AG04450 (cell line): ENCODE measurements around the gene DDX49. TPM values are rescaled to one million over a fixed set of nuclear protein-coding genes. Genes with fewer than 3 reads are reported as not detected.

ENCODE experiments used
- CTCF ChIA-PET: fragments of 300-600, 350-600 bp; formaldehyde crosslinking; extraction: SDS; loops from one replicate; lab custom pipeline; 2022; ENCODE audit warnings: antibody characterized with exemption, inconsistent platforms; lab: Charles Lee
- POLR2A ChIA-PET: fragments of 350-600 bp; formaldehyde crosslinking; extraction: SDS; loops from one replicate; lab custom pipeline; 2021; ENCODE audit warnings: antibody characterized with exemption, inconsistent platforms; lab: Yijun Ruan, JAX
- DNase-seq: peaks from one replicate; pipeline ENCODE4 v3.0.0-alpha.2; 2011; ENCODE audit warnings: low read depth, low spot score
- H3K27ac ChIP-seq: one replicate; pipeline ENCODE4 v1.5.1; 2012; ENCODE audit warnings: low read depth, low read length, control low read depth
- H3K27me3 ChIP-seq: one replicate; pipeline ENCODE4 v1.6.0; 2012; ENCODE audit warnings: low read length; ENCODE audit not compliant: control insufficient read depth, insufficient read depth
- H3K4me3 ChIP-seq: 2 replicates; pipeline ENCODE4 v1.5.1; 2011; ENCODE audit warnings: mild to moderate bottlenecking, low read depth, low read length, control low read depth
- H3K9me3 ChIP-seq: 2 replicates; pipeline ENCODE4 v1.5.1; 2012; ENCODE audit warnings: low read length; ENCODE audit not compliant: control insufficient read depth, insufficient read depth
- CTCF ChIP-seq: IDR thresholded peaks from 2 replicates; pipeline ENCODE4 v1.5.1; 2011; ENCODE audit warnings: low read depth, low read length, control low read depth, inconsistent platforms
- polyA plus RNA-seq: library from polyadenylated mRNA; depleted of rRNA; stranded (reverse); fragments of >200 nt; gene quantifications from 2 replicates; pipeline ENCODE4 v1.2.3, GENCODE V29; 2011

DDX49 gene
- polyA plus RNA-seq, 1 experiment, result 30.7 TPM

DNA sequence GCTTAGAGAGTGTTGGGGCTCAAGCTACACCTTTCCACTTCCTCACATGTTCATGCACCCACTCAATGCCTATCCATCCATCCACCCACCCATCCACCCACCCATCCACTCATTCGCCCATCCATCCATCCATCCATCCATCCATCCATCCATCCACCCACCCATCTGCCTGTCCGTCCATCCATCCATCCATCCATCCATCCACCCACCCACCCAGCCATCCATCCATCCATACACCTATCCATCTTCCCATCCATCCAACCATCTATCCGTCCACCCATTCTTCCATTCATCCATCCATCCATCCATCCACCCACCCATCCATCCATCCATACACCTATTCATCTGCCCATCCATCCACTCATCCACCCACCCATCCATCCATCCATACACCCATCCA is 34.6 kb downstream of the DDX49 start:
- no peaks in the 10 kb centered on the region for H3K9me3 ChIP-seq
- no peaks in the 10 kb centered on the region for H3K27me3 ChIP-seq
- no peak overlapping the region for H3K4me3 ChIP-seq
- TF ChIP-seq CTCF, result no peak
- no peak for DNase-seq
- POLR2A ChIA-PET, result no interaction called here
- no peak overlapping the region for H3K27ac ChIP-seq
- CTCF ChIA-PET, result no interaction called here

DNA sequence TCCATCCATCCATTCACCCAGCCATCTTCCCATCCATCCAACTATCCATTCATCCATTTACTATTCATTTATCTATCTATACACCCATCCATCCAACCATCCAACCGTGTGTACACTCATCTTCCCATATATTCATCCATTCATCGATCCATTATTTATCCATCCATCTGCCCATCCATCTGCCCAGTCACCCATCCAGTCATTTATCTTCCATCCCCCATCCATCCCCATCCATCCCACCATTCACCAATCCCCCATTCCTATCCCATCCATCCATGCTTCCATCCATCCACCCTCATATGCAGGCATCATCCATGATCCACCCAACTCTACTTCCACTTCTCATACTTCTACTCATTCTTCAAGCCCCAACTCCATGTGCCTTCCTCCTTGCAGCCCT is 35.5 kb downstream of the DDX49 start:
- Histone ChIP-seq H3K27ac (no peak overlapping the region), H3K9me3 (no peaks in the 10 kb centered on the region), H3K4me3 (no peak overlapping the region), H3K27me3 (peaks cover 3% of the 10 kb centered on the region)
- ChIA-PET POLR2A (no interaction called here), CTCF (no interaction called here)
- no peak for DNase-seq
- no peak for TF ChIP-seq CTCF

DNA sequence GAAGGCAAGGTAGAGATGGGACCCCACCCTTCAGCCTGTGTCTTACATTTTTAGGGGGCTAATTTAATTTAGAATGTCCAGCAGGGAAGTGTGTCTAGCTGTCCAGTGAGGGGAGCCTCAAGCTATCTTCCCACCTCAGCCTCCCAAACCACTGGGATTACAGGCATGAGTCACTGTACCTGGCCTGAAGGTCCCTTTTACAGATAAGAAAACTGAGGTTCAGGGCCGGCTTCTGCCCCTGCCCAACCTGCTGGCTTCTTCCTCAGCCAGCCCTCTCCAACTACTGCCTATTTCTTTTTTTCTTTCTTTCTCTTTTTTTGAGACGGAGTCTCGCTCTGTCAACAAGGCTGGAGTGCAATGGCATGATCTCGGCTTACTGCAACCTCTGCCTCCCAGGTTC is 40.9 kb downstream of the DDX49 start:
- Histone ChIP-seq H3K27ac (no peak overlapping the region), H3K4me3 (no peak overlapping the region), H3K9me3 (no peaks in the 10 kb centered on the region), H3K27me3 (peaks cover 5% of the 10 kb centered on the region)
- DNase-seq, result no peak
- CTCF ChIA-PET, result no interaction called here
- no peak for TF ChIP-seq CTCF
- POLR2A ChIA-PET, result no interaction called here

DNA sequence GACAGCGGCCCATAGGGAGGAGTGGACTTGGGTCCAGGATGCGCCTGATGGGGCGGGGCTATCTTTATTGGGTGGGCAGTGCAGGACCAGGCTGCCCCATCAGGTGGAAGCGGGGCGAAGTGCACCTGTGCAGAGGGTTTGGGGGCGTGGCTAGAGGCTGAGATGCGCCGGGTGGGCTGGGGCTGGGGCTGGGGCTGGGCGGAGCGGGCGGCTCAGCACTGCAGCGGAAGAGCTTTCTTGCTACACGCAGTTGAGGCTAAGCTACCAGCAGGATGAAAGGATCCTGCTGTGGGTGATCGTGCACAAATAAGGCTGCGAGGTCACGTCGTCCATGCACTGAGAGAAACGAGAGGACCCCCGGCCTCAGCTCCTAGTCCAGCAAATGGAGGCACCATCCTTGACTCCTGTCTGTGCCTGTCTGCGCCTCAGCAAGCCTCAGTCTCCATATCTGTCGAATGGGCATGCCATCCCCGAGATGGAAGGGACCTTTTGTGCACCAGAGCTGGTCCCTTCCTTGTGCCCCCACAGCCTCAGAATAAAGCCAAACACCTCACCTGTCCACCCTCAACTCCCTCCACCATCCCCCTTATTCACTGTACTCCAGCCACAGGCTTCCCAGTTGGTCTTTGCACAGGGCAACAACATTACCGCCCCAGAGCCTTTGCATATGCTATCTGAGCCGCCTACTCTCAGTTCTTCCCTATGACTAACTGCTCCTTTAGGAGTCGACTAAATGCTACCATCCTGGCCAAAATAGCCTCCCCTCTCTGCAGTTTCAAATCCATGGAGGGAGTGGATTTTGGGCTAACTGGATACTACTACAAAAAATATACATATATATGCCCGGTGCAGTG is 42.5 kb downstream of the DDX49 start:
- DNase-seq, result no peak
- Histone ChIP-seq H3K27me3 (peaks cover 5% of the 10 kb centered on the region), H3K27ac (no peak overlapping the region), H3K9me3 (no peaks in the 10 kb centered on the region), H3K4me3 (no peak overlapping the region)
- ChIA-PET POLR2A (no interaction called here), CTCF (no interaction called here)
- no peak for TF ChIP-seq CTCF

DNA sequence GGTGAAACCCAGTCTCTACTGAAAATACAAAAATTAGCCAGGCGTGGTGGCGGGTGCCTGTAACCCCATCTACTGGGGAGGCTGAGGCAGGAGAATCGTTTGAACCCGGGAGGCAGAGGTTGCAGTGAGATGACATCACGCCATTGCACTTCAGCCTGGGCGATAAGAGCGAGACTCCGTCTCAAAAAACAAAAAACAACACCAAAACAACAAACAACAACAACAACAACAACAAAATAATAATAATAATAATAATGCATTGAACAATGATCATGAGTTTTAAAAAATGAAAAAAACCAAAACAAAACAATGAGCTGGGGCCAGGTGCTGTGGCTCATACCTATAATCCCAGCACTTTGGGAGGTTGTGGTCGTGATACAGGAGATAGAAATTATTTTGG is 44.6 kb downstream of the DDX49 start:
- Histone ChIP-seq H3K9me3 (peaks cover 5% of the 10 kb centered on the region; the same call in 1 of the 2 replicates), H3K27ac (no peak overlapping the region), H3K27me3 (peaks cover 5% of the 10 kb centered on the region), H3K4me3 (no peak overlapping the region)
- DNase-seq, result no peak
- TF ChIP-seq CTCF, result no peak
- POLR2A ChIA-PET, result no interaction called here
- CTCF ChIA-PET, result no interaction called here
